HEK293T (cell line): ENCODE results near the gene SKA2.

Source experiments
- ELF4 ChIP-seq: fragments of 450-650 bp; IDR thresholded peaks from 2 replicates; pipeline ENCODE4 v1.6.1; 2017; ENCODE audit warnings: antibody characterized with exemption
- LEF1 ChIP-seq: fragments of 450-650 bp; IDR thresholded peaks from 2 replicates; pipeline ENCODE4 v1.6.1; 2017; ENCODE audit warnings: mild to moderate bottlenecking, borderline replicate concordance
- SP1 ChIP-seq: fragments of 450-650 bp; IDR thresholded peaks from 2 replicates; pipeline ENCODE4 v1.6.1; 2017
- TARDBP ChIP-seq: fragments of 450-650 bp; IDR thresholded peaks from 2 replicates; pipeline ENCODE4 v1.6.1; 2016

DNA sequence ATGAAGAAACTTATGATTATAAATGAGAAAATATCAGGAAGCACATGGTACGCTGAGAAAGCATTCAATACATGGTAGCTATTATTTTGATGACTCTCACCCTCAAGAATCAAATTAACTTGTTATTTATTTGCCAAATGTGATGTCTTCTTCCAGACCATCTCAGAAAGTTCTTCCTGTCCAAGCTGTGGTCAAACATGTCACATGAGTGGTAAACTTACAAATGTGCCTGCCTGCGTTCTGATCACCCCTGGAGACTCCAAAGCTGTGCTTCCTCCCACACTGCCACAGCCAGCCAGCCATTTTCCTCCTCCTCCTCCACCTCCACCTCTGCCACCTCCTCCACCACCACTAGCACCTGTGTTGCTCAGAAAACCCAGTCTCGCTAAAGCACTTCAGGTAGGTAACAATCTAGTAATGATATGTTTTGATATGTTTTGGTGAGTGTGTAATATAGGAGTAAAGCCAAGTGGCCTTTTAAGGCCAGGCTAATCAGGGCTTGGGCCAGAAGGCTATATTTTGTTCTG lies 38.4 kb upstream of the SKA2 start:
- no peak for TF ChIP-seq ELF4
- no peak for TF ChIP-seq TARDBP
- no peak for TF ChIP-seq SP1
- TF ChIP-seq LEF1: no peak
